HG03280 (cell line): ENCODE data around the gene MTARC1.

Experiments
- ATAC-seq: cut with Tn5 transposase; IDR thresholded peaks from one replicate; pipeline ENCODE4 v1.9.1; 2021; ENCODE audit warnings: mild to moderate bottlenecking, moderate library complexity; ENCODE audit not compliant: unreplicated experiment

The MTARC1 gene

GRCh38 chr1:220769205-220769604 is 17.5 kb upstream of the MTARC1 start:
- no peak for ATAC-seq

GRCh38 chr1:220770245-220770913 is 16.3 kb upstream of the MTARC1 start:
- peak; percentile 83 for ATAC-seq

GRCh38 chr1:220772846-220773245 is 13.9 kb upstream of the MTARC1 start:
- no peak for ATAC-seq

- ATAC-seq: no peak
These were observed 11.4 kb upstream of the MTARC1 start for GRCh38 chr1:220775240-220775853.

- no peak for ATAC-seq
These were observed 10.5 kb upstream of the MTARC1 start for GRCh38 chr1:220776254-220776653.

GRCh38 chr1:220776720-220777326 is 9.9 kb upstream of the MTARC1 start:
- peak; percentile 84 for ATAC-seq

GRCh38 chr1:220783453-220783852 is 3.3 kb upstream of the MTARC1 start:
- ATAC-seq: no peak

- ATAC-seq: no peak
These were observed 2.0 kb upstream of the MTARC1 start for GRCh38 chr1:220784751-220785150.

GRCh38 chr1:220785166-220786056 is 1.3 kb upstream of the MTARC1 start:
- no peak for ATAC-seq

GRCh38 chr1:220786057-220786336 is 716 bp upstream of the MTARC1 start:
- ATAC-seq: no peak

GRCh38 chr1:220787069-220787619 is 431 bp downstream of the MTARC1 start:
- peak; percentile 47 for ATAC-seq

GRCh38 chr1:220788900-220789299 is 2.2 kb downstream of the MTARC1 start:
- ATAC-seq: no peak

- no peak for ATAC-seq
These were observed 2.9 kb downstream of the MTARC1 start for GRCh38 chr1:220789532-220790147.

- no peak for ATAC-seq
These were observed 4.6 kb downstream of the MTARC1 start for GRCh38 chr1:220791285-220791684.

GRCh38 chr1:220791956-220792355 is 5.2 kb downstream of the MTARC1 start:
- ATAC-seq: no peak

- no peak for ATAC-seq
These were observed 9.8 kb downstream of the MTARC1 start for GRCh38 chr1:220796530-220796929.

- no peak for ATAC-seq
These were observed 10.3 kb downstream of the MTARC1 start for GRCh38 chr1:220797044-220797443.

GRCh38 chr1:220797553-220797952 is 10.8 kb downstream of the MTARC1 start:
- no peak for ATAC-seq

GRCh38 chr1:220798338-220798737 is 11.6 kb downstream of the MTARC1 start:
- no peak for ATAC-seq

GRCh38 chr1:220800262-220800661 is 13.5 kb downstream of the MTARC1 start:
- ATAC-seq: no peak
